HK-2 (cell line): ENCODE results near the gene PARM1.

Experiments used
- DNase-seq: peaks from one replicate; pipeline ENCODE4 v3.0.0-alpha.2; 2018; ENCODE audit not compliant: unreplicated experiment

Gene PARM1

GRCh38 chr4:75030649-75031235 is 97.8 kb downstream of the PARM1 start:
- no peak for DNase-seq

DNA sequence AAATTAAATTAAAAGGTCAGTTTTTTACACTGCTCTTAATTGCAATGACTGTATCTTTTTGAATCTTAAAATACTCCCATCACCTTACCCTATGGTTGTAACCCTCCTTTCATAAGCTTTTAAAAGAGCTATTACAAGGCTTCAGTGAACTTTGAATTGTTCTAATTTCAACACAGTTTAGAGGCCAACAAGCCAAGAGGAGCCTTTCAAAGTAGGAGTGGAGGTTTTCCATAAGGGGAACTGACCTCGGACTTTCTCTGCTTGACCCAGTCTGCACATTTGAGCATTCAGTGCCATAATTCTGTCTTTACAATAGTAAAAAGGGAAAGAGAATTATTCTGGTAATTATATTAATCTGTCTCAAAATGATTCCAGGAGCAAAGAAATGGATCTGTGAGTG is 98.9 kb downstream of the PARM1 start:
- no peak for DNase-seq

- DNase-seq = no peak
These were observed 101.6 kb downstream of the PARM1 start for GRCh38 chr4:75034523-75034922.

GRCh38 chr4:75035321-75035720 is 102.4 kb downstream of the PARM1 start:
- no peak for DNase-seq

DNA sequence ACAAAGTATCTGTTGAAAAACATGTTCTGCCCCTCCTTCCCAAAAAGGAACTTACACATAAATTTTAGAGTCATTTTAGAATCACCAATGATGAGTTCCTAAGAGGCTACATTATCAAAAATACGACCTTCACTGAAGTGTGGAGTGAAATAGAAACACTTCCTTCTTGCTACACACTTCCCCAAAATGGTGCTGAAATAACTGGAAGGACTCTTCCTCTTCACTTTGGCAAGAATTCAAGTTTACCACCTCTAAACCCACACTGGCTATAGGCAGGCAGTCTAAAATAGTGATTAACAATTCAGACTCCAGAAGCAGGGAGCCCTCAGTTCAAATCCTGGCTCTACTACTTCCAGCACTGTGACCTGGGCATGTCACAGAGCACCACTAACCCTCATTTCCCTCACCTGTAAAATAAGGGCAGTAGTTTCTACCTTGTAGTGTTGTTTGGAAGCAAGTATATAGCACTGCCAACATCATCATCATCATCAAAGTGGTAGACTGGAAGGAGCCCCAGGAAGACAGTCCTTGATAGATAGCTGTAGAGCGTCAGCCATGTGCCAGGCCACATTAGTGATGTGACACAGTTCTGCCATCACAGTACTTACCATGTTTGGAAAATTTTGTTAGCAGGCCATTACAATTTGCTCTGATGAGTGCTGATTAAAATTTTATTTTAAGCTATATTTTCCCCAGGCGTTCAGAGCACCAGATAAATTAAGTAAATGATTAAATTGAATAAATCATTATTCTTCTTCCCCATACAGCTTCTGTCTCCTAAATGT is 103.3 kb downstream of the PARM1 start:
- DNase-seq = no peak

GRCh38 chr4:75037252-75037651 is 104.3 kb downstream of the PARM1 start:
- no peak for DNase-seq

- DNase-seq = no peak
These were observed 105.5 kb downstream of the PARM1 start for GRCh38 chr4:75038376-75038775.

- DNase-seq = no peak
These were observed 107.8 kb downstream of the PARM1 start for GRCh38 chr4:75040703-75041102.

GRCh38 chr4:75042601-75043208 is 109.8 kb downstream of the PARM1 start:
- DNase-seq = no peak

GRCh38 chr4:75046226-75046625 is 113.3 kb downstream of the PARM1 start:
- DNase-seq = no peak

DNA sequence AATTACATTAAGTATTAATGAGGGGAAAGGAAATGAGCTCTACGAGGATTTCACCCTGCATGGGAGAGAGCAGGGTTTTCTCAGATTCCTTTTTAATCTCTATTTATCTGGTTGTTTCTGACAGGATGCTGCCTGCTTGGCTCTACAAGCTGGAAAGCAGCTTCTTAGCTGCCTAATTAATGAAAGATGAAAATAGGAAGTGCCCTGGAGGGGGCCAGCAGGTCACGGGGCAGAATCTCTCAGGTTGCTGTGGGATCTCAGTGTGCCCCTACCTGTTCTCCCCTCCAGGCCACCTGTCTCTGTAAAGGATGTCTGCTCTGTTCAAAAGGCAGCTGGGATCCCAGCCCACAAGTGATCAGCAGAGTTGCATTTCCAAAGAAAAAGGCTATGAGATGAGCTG is 113.7 kb downstream of the PARM1 start:
- DNase-seq = no peak

DNA sequence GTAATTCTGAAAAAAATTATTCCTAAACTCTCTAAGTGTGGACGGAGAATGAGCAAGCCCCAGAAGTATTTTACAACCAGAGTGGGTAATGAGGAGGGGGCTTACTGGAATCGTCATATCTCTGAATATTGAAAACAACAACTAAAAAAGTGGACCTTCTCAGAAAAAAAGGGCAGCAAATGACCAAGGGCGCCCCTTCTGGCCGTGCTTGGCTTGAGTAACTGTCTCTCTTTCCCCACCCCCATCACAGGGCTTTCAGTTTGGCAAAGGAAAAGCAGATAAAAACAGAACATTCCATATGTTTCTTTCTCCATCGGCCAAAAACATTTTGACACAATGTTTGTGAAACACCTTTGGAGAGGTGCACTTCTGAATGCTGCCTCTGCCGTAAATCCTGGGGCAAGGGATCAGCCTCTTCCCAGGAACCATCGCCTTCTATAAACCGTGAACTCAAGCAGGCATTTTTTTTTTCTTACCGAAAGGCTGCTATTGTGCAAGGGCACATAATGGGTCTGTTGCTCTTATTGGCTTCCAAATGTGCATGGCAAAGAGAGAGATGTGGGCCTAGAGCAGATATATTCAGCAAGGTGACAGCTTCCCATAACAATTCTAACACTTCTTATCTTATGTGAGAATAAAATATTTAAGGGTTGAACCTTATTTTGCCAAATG is 115.4 kb downstream of the PARM1 start:
- DNase-seq = no peak

DNA sequence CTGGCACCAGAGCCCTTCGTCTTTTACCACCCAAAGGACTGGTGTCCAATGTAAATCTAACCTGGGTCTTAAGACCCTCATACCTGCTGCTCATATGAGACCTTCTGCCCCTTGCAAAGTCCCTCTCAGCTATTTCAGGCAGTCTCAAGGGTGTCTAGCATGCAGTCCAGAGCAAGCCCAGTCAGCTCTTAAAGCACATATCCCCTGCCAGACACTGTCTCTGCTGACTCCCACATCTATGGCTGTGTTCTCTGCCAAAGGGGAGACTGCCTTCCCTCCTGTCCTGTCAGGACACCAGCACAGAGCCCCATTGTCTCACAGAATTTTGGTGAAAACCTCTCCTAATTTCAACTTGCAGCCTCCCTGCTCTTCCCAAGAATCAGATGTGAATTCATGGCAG is 118.5 kb downstream of the PARM1 start:
- DNase-seq = no peak

DNA sequence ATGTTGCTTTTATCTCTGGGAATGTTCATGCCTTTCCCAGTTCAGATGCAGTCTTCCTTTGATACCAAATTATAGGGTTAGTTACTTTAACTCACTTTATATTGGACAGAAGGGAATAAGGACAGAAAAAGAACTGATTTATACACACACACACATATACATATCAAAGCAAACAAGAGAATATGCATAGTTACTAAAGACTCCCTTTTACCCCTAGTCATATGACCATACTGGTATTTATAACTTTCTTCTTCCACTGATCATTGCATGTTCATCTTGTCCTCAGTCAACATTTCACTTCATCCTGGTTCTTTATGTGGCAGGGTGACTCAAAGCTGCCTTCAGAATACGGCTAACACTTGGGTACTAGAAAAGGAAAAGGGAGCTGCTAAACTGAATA is 120.4 kb downstream of the PARM1 start:
- no peak for DNase-seq

- DNase-seq = no peak
These were observed 121.2 kb downstream of the PARM1 start for GRCh38 chr4:75054078-75054477.

DNA sequence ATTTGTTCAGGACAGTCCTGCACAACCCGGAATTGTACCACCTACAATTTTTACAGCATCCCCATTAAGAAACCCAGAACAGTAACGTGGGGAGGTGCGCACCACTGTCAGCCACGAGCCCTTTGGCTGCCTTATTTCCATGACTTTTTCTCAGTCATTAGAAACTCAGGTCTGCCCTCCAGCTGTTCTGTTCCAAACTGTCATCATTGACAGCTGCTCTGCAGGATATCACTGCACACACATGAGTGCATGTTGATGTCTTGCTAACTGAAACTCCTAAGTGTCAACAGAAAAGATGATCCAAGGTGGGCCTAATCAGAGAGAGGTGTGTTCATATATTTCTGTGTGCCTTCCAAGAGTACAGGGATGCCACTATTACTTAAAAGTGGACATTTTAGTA is 123.4 kb downstream of the PARM1 start:
- no peak for DNase-seq

GRCh38 chr4:75057369-75057768 is 124.5 kb downstream of the PARM1 start:
- DNase-seq = no peak

DNA sequence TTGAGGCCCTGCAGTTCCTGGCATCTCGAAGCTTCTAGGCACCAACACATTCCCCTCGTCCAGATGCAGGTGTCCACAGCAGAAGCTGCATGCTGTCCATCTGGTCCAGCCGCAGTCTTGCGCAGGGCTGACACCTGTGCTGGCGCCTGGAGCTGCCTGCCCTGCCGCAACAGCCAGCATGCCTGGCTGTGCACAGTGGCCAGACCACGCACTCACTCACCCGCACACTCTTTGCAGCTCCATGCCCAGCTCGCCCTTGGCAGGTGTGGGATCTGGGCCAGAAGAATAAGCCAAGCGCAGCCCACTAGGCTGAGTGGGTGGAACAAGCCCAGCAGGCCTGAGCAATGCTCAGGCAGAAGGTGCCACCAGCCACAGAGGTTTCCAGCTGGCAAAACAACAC is 125.6 kb downstream of the PARM1 start:
- DNase-seq = no peak

- DNase-seq = no peak
These were observed 130.5 kb downstream of the PARM1 start for GRCh38 chr4:75063433-75063832.

- no peak for DNase-seq
These were observed 133.0 kb downstream of the PARM1 start for GRCh38 chr4:75065909-75066308.

- no peak for DNase-seq
These were observed 136.7 kb downstream of the PARM1 start for GRCh38 chr4:75069493-75070074.

DNA sequence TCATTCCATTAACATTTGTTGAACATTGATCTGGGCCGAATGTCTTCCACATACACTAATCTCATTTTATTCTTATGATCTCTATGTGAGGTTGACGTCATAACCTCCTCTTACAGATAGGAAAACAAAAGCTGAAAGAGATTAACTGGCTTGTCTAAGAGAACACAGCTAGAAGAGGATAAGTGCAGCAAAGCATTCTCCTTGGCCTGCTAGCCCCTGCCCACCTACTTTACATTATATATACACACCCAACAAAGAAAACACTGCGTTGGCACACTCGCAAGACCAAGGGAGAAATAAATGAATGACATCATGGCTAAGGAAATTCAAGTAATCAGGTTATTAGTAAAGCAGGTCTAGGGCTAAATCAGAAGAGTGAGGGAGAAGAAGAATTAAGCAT is 138.4 kb downstream of the PARM1 start:
- DNase-seq = no peak
